Measurements from ENCODE around the gene KRTAP10-11. TPM values are rescaled to one million over a fixed set of nuclear protein-coding genes. Genes with fewer than 3 reads are reported as not detected.

Gene KRTAP10-11
- total and polyA plus RNA-seq, 11 donors = not detected

DNA sequence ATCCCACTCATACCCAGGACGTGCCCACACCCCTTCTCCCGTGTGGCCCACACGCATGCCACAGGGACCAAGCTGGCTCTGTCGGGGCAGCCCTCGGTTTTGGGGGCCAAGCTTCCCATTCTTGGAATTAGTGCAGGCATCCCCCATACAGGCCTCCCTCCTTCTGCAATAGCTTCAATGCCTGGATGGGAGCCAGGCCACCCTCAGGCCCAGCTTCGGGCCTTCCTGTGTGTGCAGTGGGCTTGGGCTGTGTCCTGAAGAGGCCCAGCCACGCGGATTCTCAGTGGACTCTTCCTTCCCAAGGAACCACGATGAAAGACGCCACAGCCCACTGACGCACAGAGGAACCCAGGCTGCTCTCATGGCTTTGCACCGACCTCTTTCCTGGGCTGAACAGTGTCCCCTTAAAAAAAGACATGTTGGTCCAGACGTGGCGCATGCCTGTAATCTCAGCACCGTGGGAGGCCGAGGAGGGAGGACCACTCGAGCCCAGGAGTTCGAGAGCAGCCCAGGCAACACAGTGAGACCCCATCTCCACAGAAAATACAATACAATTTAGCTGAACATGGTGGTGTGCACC, 3.4 kb downstream of the KRTAP10-11 start:
- no peak for ATAC-seq
- Histone ChIP-seq H3K36me3 (no peaks in the 10 kb centered on the region), H3K4me1 (no peaks in the 10 kb centered on the region), H3K9me3 (peaks cover 0 to 12% (median 5%) of the 10 kb centered on the region in 12 donors), H3K27me3 (peaks cover 0 to 9% (median 0%) of the 10 kb centered on the region in 9 donors), H3K27ac (no peak overlapping the region), H3K4me3 (no peak overlapping the region)
- TF ChIP-seq, protein P1, sequence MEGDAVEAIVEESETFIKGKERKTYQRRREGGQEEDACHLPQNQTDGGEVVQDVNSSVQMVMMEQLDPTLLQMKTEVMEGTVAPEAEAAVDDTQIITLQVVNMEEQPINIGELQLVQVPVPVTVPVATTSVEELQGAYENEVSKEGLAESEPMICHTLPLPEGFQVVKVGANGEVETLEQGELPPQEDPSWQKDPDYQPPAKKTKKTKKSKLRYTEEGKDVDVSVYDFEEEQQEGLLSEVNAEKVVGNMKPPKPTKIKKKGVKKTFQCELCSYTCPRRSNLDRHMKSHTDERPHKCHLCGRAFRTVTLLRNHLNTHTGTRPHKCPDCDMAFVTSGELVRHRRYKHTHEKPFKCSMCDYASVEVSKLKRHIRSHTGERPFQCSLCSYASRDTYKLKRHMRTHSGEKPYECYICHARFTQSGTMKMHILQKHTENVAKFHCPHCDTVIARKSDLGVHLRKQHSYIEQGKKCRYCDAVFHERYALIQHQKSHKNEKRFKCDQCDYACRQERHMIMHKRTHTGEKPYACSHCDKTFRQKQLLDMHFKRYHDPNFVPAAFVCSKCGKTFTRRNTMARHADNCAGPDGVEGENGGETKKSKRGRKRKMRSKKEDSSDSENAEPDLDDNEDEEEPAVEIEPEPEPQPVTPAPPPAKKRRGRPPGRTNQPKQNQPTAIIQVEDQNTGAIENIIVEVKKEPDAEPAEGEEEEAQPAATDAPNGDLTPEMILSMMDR (IDR thresholded peaks at IDR 0.05) = no peak
- TF ChIP-seq POLR2A (IDR thresholded peaks at IDR 0.05) = no peak
- no peak for DNase-seq
- 80 to 93% (median 84%) methylated on average over 18 of the region's 18 CpGs for WGBS, 4 donors
- intact Hi-C loops (cut with DNase I) = no loop called here

DNA sequence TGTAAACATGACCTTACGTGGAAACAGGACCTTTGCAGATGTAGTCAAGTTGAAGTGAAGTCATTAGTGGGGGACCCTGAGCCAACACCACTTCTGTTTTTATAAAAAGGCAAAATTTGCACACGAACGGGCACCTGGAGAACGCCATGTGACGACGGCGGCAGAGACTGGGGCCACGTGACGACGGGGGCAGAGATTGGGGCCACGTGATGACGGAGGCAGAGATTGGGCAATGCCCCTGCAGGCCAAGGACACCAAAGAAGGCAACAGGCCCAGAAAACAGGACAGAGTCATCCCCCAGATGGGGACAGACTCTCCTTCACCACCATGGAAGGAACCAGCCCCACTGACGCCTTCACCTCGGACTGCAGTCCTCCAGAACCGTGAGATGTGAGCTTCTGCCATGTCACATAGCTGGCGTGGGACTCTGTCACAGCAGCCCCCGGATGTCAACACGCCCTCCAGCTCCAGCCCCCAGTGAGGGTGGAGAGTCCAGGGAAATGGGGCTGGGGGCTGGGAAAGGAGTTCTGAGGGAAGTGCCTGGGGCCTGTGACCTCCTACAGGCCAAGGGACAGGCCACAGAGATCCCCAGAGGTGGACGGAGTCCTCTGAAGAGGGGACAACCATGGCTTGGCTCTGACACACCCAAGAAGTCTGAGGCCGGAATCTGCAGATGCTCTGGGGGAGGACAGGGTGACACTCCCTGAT, 4.2 kb downstream of the KRTAP10-11 start:
- peaks cover 0 to 9% (median 0%) of the 10 kb centered on the region in 9 donors for H3K27me3 ChIP-seq
- no peaks in the 10 kb centered on the region for H3K36me3 ChIP-seq
- no peak overlapping the region for H3K27ac ChIP-seq
- ATAC-seq = no peak
- no peak overlapping the region for H3K4me3 ChIP-seq
- TF ChIP-seq, protein P1 (IDR thresholded peaks at IDR 0.05) = no peak
- no peak for DNase-seq
- WGBS, 4 donors = 88 to 92% (median 89%) methylated on average over 19 to 20 of the region's 20 CpGs
- no peaks in the 10 kb centered on the region for H3K4me1 ChIP-seq
- intact Hi-C loops (cut with DNase I) = no loop called here
- H3K9me3 ChIP-seq = peaks cover 0 to 4% (median 0%) of the 10 kb centered on the region in 12 donors

DNA sequence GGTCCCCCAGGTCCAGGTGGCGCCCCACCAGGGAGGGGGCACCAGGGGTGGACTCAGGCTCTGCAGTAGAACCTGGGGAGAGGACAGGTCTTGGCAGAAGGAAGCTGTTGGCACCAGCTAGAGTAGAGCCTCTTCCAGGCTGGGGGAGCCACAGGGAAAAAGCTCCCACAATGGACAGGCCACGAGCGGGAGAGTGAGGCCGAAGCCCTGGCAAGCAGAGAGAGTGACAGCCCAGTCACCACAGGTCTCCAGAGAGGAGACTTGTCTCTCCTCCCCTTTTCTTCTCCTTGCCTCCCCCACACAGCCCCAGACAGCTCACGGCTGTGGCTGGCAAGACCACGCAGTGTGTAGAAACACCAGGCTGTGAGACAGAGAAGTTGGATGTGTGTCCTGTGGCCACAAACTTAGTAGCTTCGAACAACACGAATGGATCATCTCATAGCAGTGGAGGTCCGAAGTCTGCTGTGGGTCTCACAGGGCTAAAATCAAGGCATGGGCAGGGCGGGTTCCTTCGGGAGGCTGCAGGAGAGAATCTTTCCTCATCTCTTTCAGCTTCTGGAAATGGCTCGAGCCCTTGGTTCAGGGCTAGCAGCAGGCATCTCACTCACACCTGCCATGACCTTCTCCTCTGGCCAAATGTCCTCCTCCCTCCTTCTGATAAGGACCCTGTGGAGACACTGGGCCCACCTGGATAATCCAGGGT, 4.9 kb downstream of the KRTAP10-11 start:
- Histone ChIP-seq H3K4me1 (no peaks in the 10 kb centered on the region), H3K27ac (no peak overlapping the region), H3K36me3 (no peaks in the 10 kb centered on the region), H3K27me3 (peaks cover 0 to 9% (median 0%) of the 10 kb centered on the region in 9 donors), H3K4me3 (no peak overlapping the region), H3K9me3 (peaks cover 0 to 6% (median under 1%) of the 10 kb centered on the region in 12 donors)
- ATAC-seq = no peak
- DNase-seq = no peak
- intact Hi-C loops (cut with DNase I) = no loop called here
- WGBS, 4 donors = 84 to 90% (median 87%) methylated on average over 12 of the region's 12 CpGs
- TF ChIP-seq, protein P1 (IDR thresholded peaks at IDR 0.05) = no peak
- TF ChIP-seq POLR2A (IDR thresholded peaks at IDR 0.05) = no peak

DNA sequence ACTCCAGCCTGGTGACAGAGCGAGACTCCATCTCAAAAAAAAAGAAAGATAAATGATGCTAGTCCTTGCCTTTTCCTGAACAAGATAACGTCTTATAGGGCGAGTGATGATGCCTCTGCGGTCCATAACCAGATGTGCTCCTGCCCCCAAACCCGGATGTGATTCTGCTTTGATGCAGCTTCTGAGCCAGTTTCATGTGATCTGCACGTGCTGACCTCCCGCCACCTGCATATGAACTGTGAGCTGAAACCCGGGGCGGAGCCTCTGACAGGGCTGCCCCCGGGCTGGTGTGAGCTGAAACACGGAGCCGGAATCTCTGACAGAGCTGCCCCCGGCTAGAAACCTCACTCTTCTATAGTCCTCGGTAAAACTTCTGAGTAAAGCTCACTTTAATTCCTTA, 6.9 kb downstream of the KRTAP10-11 start:
- Histone ChIP-seq H3K27ac (no peak overlapping the region), H3K9me3 (peaks cover 0 to 17% (median 4%) of the 10 kb centered on the region in 12 donors), H3K36me3 (no peaks in the 10 kb centered on the region), H3K27me3 (peaks cover 0 to 4% (median 0%) of the 10 kb centered on the region in 9 donors), H3K4me3 (no peak overlapping the region), H3K4me1 (no peaks in the 10 kb centered on the region)
- WGBS, 4 donors = 55 to 74% (median 66%) methylated on average over 14 of the region's 14 CpGs
- TF ChIP-seq, protein P1 (IDR thresholded peaks at IDR 0.05) = no peak
- TF ChIP-seq POLR2A (IDR thresholded peaks at IDR 0.05) = no peak
- ATAC-seq = no peak
- intact Hi-C loops (cut with DNase I) = no loop called here
- DNase-seq = no peak
